HuH-7 (cell line): Measurements from ENCODE around the gene LIMK1.
"Not testable (repeated sequence)": the region's sequence is repeated elsewhere in the genome, so short reads cannot be mapped to it uniquely, and the experiment has no call there.

Experiments used
- DNase-seq: peaks from one replicate; pipeline ENCODE4 v3.0.0; 2011; ENCODE audit warnings: low spot score

Gene LIMK1

GRCh38 chr7:74084722-74085578, 1.3 kb downstream of the LIMK1 start:
- no peak for DNase-seq

- no peak for DNase-seq
Observed at GRCh38 chr7:74087791-74088453, 4.3 kb downstream of the LIMK1 start.

GRCh38 chr7:74092321-74092963, 8.8 kb downstream of the LIMK1 start:
- DNase-seq: no peak

DNA sequence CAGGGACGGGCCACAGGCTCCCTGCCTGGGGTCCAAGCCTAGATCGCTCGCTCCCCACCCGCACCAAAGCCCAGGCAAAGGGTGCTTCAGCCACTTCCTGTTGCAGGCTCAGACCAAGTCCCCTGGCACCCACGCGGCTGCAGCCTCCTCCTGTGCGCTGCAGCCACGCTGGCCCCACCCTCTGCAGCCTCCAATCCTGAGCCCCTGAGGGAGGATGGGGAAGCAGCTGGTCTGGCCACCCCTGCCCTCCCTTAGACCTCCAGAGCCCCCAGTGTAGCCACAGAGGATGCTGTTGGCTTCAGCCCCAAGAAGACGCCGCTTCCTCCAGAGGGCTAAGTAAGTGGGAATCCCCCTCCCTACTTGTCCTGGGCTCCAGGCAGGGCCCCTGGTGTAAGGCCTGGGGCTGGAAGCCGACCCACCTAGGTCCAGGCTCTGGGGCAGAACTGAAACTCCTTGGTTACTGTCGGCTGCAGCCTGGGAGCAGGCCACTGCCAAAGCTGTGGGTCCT, 9.4 kb downstream of the LIMK1 start:
- DNase-seq: no peak

DNA sequence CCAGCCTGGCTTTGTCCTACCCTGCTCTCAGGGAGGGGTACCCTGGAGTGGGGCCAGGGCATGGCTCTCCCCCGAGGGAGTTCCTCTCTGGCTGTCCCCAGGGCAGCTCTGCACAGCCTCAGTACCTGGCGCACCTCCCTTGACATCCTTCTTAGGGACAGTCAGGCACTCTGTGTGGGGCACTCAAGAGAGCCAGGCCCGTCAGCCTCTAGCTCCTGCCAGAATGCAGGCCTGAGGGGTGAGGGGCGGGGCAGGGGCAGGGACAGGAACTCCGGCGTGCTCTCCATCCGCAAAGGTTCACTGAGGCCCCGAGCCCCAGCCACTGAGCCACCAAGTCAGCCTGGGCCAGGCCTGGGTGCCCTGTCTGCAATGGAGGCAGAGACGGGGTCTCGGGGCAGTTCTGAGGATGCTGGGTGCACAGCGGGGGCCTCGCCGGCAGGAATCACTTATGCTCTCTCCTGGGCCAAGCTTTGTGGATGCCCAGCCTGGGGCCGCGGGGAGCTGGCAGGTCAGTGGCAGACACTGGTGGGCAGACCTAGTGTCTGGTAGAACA, 10.1 kb downstream of the LIMK1 start:
- no peak for DNase-seq

- no peak for DNase-seq
Observed at GRCh38 chr7:74094224-74095101, 10.9 kb downstream of the LIMK1 start.

- no peak for DNase-seq
Observed at GRCh38 chr7:74095135-74095534, 11.5 kb downstream of the LIMK1 start.

- DNase-seq: no peak
Observed at GRCh38 chr7:74097937-74098614, 14.5 kb downstream of the LIMK1 start.

- DNase-seq: no peak
Observed at GRCh38 chr7:74099031-74099430, 15.4 kb downstream of the LIMK1 start.

GRCh38 chr7:74101061-74101681, 17.6 kb downstream of the LIMK1 start:
- no peak for DNase-seq

- no peak for DNase-seq
Observed at GRCh38 chr7:74103219-74103772, 19.7 kb downstream of the LIMK1 start.

DNA sequence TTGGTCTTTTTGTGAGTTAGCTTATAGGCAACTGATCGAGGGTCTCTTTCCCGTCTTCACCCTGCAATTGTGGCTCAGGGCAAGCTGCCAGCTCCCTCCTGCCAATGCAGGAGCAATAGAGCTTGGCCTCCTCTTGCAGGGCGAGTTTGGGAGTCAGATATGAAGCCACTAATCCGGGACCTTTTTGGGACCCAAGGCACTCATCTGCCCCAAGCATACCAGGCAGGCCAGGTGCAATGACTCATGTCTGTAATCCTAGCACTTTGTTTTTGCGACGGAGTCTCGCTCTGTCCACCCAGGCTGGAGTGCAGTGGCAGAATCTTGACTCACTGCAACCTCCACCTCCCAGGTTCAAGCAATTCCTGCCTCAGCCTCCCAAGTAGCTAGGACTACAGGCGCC, 21.1 kb downstream of the LIMK1 start:
- DNase-seq: no peak

DNA sequence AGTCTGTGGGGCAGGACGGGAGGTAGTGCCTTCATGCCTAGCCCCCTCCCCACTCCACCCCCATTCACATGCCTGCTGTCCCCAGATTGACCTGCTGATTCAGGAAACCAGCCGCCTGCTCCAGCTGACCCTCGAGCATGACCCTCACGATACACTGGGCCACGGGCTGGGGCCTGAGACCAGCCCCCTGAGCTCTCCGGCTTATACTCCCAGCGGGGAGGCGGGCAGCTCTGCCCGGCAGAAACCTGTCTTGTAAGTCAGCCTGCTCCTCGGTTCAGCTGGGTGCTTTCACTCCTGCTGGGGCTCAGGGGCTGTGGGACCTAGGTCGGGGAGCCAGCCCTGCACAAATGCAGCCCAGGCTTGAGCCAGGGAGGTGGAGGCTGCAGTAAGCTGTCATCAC, 22.4 kb downstream of the LIMK1 start:
- DNase-seq: no peak

DNA sequence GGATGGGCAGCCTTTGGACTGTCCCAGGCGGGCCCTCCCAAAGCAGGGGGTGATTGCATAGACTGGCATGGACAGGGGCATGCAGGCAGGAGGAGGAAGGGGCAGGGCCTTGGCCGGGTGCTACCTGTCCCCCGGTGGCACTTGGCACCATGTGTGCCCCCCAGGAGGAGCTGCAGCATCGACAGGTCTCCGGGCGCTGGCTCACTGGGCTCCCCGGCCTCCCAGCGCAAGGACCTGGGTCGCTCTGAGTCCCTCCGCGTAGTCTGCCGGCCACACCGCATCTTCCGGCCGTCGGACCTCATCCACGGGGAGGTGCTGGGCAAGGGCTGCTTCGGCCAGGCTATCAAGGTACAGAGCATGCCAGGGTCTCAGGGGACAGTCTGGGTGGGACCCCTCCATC, 23.2 kb downstream of the LIMK1 start:
- DNase-seq: no peak

GRCh38 chr7:74115326-74115725, 31.7 kb downstream of the LIMK1 start:
- DNase-seq: no peak

GRCh38 chr7:74116356-74116755, 32.8 kb downstream of the LIMK1 start:
- no peak for DNase-seq

- no peak for DNase-seq
Observed at GRCh38 chr7:74119831-74120230, 36.2 kb downstream of the LIMK1 start.

- no peak for DNase-seq
Observed at GRCh38 chr7:74121401-74122249, 38.0 kb downstream of the LIMK1 start.

GRCh38 chr7:74123892-74124291, 40.3 kb downstream of the LIMK1 start:
- DNase-seq: not testable (repeated sequence)
